ENCODE results near the gene HNRNPL.
A peak's percentile ranks its signal among the peaks of the same experiment; 100 is the strongest.

- TF ChIP-seq, protein P1, sequence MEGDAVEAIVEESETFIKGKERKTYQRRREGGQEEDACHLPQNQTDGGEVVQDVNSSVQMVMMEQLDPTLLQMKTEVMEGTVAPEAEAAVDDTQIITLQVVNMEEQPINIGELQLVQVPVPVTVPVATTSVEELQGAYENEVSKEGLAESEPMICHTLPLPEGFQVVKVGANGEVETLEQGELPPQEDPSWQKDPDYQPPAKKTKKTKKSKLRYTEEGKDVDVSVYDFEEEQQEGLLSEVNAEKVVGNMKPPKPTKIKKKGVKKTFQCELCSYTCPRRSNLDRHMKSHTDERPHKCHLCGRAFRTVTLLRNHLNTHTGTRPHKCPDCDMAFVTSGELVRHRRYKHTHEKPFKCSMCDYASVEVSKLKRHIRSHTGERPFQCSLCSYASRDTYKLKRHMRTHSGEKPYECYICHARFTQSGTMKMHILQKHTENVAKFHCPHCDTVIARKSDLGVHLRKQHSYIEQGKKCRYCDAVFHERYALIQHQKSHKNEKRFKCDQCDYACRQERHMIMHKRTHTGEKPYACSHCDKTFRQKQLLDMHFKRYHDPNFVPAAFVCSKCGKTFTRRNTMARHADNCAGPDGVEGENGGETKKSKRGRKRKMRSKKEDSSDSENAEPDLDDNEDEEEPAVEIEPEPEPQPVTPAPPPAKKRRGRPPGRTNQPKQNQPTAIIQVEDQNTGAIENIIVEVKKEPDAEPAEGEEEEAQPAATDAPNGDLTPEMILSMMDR (IDR thresholded peaks at IDR 0.05), result peak; percentile 31 to 64 (median 47)
- TF ChIP-seq POLR2A (IDR thresholded peaks at IDR 0.05), result peak; percentile 97
These were observed at the start of gene HNRNPL for GRCh38 chr19:38849860-38850435.
